Astrocyte (in vitro differentiated cells and primary cell): ENCODE measurements around the gene CXCL13. TPM values are rescaled to one million over a fixed set of nuclear protein-coding genes. Genes with fewer than 3 reads are reported as not detected.

Experiments used
- DNase-seq: peaks from one replicate; pipeline ENCODE4 v3.0.0-alpha.2; 2010; ENCODE audit warnings: low read depth
- FAIRE-seq: peaks from 2 replicates; lab custom pipeline; 2011; peaks lifted over from hg19 to GRCh38; lab: Jason Lieb, UNC
- H2AFZ ChIP-seq: 2 replicates; pipeline ENCODE4 v1.6.0; 2012; ENCODE audit warnings: low read depth, low read length, inconsistent platforms
- H3K27ac ChIP-seq: 2 replicates; pipeline ENCODE4 v1.5.1; 2011; ENCODE audit warnings: low read depth, low read length, inconsistent platforms
- H3K27me3 ChIP-seq: 2 replicates; pipeline ENCODE4 v1.6.0; 2011; ENCODE audit warnings: low read length, inconsistent platforms; ENCODE audit not compliant: insufficient read depth
- H3K36me3 ChIP-seq: 2 replicates; pipeline ENCODE4 v1.5.1; 2011; ENCODE audit warnings: low read length, inconsistent platforms; ENCODE audit not compliant: insufficient read depth
- H3K4me1 ChIP-seq: 2 replicates; pipeline ENCODE4 v1.5.1; 2011; ENCODE audit warnings: low read length, inconsistent platforms; ENCODE audit not compliant: insufficient read depth
- H3K4me2 ChIP-seq: 2 replicates; pipeline ENCODE4 v1.6.0; 2012; ENCODE audit warnings: low read length, inconsistent platforms
- H3K4me3 ChIP-seq: 2 replicates; pipeline ENCODE4 v1.5.1; 2011; ENCODE audit warnings: low read depth, mild to moderate bottlenecking, low read length, inconsistent platforms; ENCODE audit not compliant: insufficient read depth
- H3K79me2 ChIP-seq: 2 replicates; pipeline ENCODE4 v1.6.0; 2012; ENCODE audit warnings: mild to moderate bottlenecking, low read length, inconsistent platforms; ENCODE audit not compliant: insufficient read depth
- H3K9ac ChIP-seq: 2 replicates; pipeline ENCODE4 v1.6.0; 2012; ENCODE audit warnings: mild to moderate bottlenecking, low read length, inconsistent platforms
- H3K9me3 ChIP-seq: 2 replicates; pipeline ENCODE4 v1.5.1; 2012; ENCODE audit warnings: low read depth, mild to moderate bottlenecking, low read length, inconsistent platforms; ENCODE audit not compliant: insufficient read depth
- H4K20me1 ChIP-seq: 2 replicates; pipeline ENCODE4 v1.6.0; 2012; ENCODE audit warnings: low read length, inconsistent platforms; ENCODE audit not compliant: insufficient read depth
- H3K27ac Mint-ChIP-seq: one replicate; pipeline ENCODE4 v1.8.0; 2021; ENCODE audit warnings: mild to moderate bottlenecking, mixed read lengths; ENCODE audit not compliant: unreplicated experiment
- H3K27me3 Mint-ChIP-seq: one replicate; pipeline ENCODE4 v1.8.0; 2021; ENCODE audit warnings: low read depth, mixed read lengths; ENCODE audit not compliant: unreplicated experiment
- H3K36me3 Mint-ChIP-seq: one replicate; pipeline ENCODE4 v1.8.0; 2021; ENCODE audit warnings: low read depth, mixed read lengths; ENCODE audit not compliant: unreplicated experiment
- H3K4me1 Mint-ChIP-seq: one replicate; pipeline ENCODE4 v1.8.0; 2021; ENCODE audit warnings: low read depth, mixed read lengths; ENCODE audit not compliant: unreplicated experiment
- H3K4me3 Mint-ChIP-seq: one replicate; pipeline ENCODE4 v1.8.0; 2021; ENCODE audit warnings: mild to moderate bottlenecking, moderate library complexity, mixed read lengths; ENCODE audit not compliant: unreplicated experiment
- H3K9me3 Mint-ChIP-seq: one replicate; pipeline ENCODE4 v1.8.0; 2021; ENCODE audit warnings: mild to moderate bottlenecking, mixed read lengths; ENCODE audit not compliant: unreplicated experiment
- CTCF ChIP-seq: IDR thresholded peaks from 2 replicates; pipeline ENCODE4 v1.5.1; 2011; ENCODE audit warnings: low read depth, mild to moderate bottlenecking, inconsistent platforms, low read length, moderate library complexity; ENCODE audit not compliant: insufficient read depth
- EZH2 ChIP-seq: IDR thresholded peaks from 2 replicates; pipeline ENCODE4 v1.6.1; 2012; ENCODE audit warnings: mild to moderate bottlenecking, low read length, inconsistent platforms; ENCODE audit not compliant: insufficient read depth
- total RNA-seq: library from RNA; stranded (reverse); gene quantifications from 2 replicates; pipeline ENCODE4 v1.2.1, GENCODE V29; 2021

CXCL13 gene
- total RNA-seq, 1 donor from 2014 or later: not detected

GRCh38 chr4:77621254-77621653 is 15.6 kb downstream of the CXCL13 start:
- H3K9me3 Mint-ChIP-seq: no peaks in the 10 kb centered on the region
- Histone ChIP-seq H3K4me1 (no peaks in the 10 kb centered on the region), H3K27me3 (peaks cover 7% of the 10 kb centered on the region), H3K9ac (no peak overlapping the region), H3K4me3 (no peak overlapping the region), H4K20me1 (no peaks in the 10 kb centered on the region), H3K36me3 (no peaks in the 10 kb centered on the region), H3K9me3 (no peaks in the 10 kb centered on the region), H2AFZ (no peak overlapping the region), H3K27ac (no peak overlapping the region), H3K4me2 (no peak overlapping the region), H3K79me2 (no peaks in the 10 kb centered on the region)
- peaks cover 3% of the 10 kb centered on the region for H3K27me3 Mint-ChIP-seq
- no peaks in the 10 kb centered on the region for H3K36me3 Mint-ChIP-seq
- FAIRE-seq: no peak
- no peak for TF ChIP-seq EZH2
- no peak for TF ChIP-seq CTCF
- H3K27ac Mint-ChIP-seq: no peak overlapping the region
- DNase-seq: no peak
- no peak overlapping the region for H3K4me3 Mint-ChIP-seq
- H3K4me1 Mint-ChIP-seq: no peaks in the 10 kb centered on the region

- Histone ChIP-seq H2AFZ (no peak overlapping the region), H3K4me3 (no peak overlapping the region), H3K9me3 (no peaks in the 10 kb centered on the region), H3K36me3 (no peaks in the 10 kb centered on the region), H3K4me1 (no peaks in the 10 kb centered on the region), H3K4me2 (no peak overlapping the region), H3K9ac (no peak overlapping the region), H3K27ac (no peak overlapping the region), H3K79me2 (no peaks in the 10 kb centered on the region), H4K20me1 (no peaks in the 10 kb centered on the region), H3K27me3 (peaks cover 7% of the 10 kb centered on the region)
- no peak for TF ChIP-seq EZH2
- TF ChIP-seq CTCF: no peak
- DNase-seq (peak; percentile 5), FAIRE-seq (no peak)
- Mint-ChIP-seq H3K27me3 (peaks cover 3% of the 10 kb centered on the region), H3K27ac (no peak overlapping the region), H3K36me3 (no peaks in the 10 kb centered on the region), H3K4me1 (no peaks in the 10 kb centered on the region), H3K9me3 (no peaks in the 10 kb centered on the region), H3K4me3 (no peak overlapping the region)
These were observed 17.5 kb downstream of the CXCL13 start for GRCh38 chr4:77623091-77623490.

- no peak overlapping the region for H3K4me3 ChIP-seq
- Mint-ChIP-seq H3K36me3 (no peaks in the 10 kb centered on the region), H3K9me3 (no peaks in the 10 kb centered on the region), H3K27ac (no peak overlapping the region), H3K4me1 (no peaks in the 10 kb centered on the region), H3K4me3 (no peak overlapping the region), H3K27me3 (peaks cover 2% of the 10 kb centered on the region)
- H3K9me3 ChIP-seq: no peaks in the 10 kb centered on the region
- H3K4me2 ChIP-seq: no peak overlapping the region
- no peaks in the 10 kb centered on the region for H3K79me2 ChIP-seq
- H3K4me1 ChIP-seq: no peaks in the 10 kb centered on the region
- H2AFZ ChIP-seq: no peak overlapping the region
- peaks cover 7% of the 10 kb centered on the region for H3K27me3 ChIP-seq
- H3K27ac ChIP-seq: no peak overlapping the region
- TF ChIP-seq CTCF: no peak
- no peak for TF ChIP-seq EZH2
- H3K36me3 ChIP-seq: no peaks in the 10 kb centered on the region
- DNase-seq (no peak), FAIRE-seq (no peak)
- H4K20me1 ChIP-seq: no peaks in the 10 kb centered on the region
- H3K9ac ChIP-seq: no peak overlapping the region
These were observed 18.6 kb downstream of the CXCL13 start for GRCh38 chr4:77624213-77624612.
